Measurements from ENCODE around the gene CCNQ. TPM values are rescaled to one million over a fixed set of nuclear protein-coding genes. Genes with fewer than 3 reads are reported as not detected.

Gene CCNQ
- total RNA-seq, 1 experiment from 2014 or later, result 20.3 TPM

DNA sequence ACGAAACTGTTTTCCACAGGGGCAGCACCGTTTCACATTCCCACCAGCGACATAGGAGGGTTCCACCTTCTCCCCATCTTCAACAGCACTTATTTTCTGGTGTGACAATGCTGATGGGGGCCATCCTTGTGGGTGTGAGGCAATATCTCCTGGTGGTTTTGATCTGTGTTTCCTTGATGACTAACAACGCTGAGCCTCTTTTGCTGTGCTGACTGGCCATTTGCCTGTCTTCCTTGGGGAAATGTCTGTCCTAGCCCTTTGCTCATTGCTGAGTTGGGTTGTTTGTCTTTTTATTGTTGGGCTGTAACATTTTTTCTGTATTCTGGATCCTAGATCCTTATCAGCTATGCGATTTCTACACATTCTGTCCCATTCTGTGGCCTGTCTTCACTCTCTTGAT, 47.8 kb downstream of the CCNQ start:
- H3K36me3 ChIP-seq (ENCODE audit: control insufficient read depth in 1 of 2, insufficient read depth in 2 of 2, low read length in 2 of 2), result no peaks in the 10 kb centered on the region
- BruUV-seq (replicated peaks), result no TSS peak
- ATAC-seq (no peak), DNase-seq (ENCODE audit: low read depth, low spot score) (no peak)
- no peak overlapping the region for H3K27ac ChIP-seq (ENCODE audit: low read depth, low read length)
- no peak overlapping the region for H2AFZ ChIP-seq (ENCODE audit: low read depth, low read length, poor library complexity, severe bottlenecking)
- TF ChIP-seq JUND (IDR thresholded peaks at IDR 0.05) (no peak), CEBPB (IDR thresholded peaks at IDR 0.05; ENCODE audit: low read depth) (no peak), FOSL1 (IDR thresholded peaks at IDR 0.05; ENCODE audit: low read depth) (no peak), EGR1 (IDR thresholded peaks at IDR 0.05; ENCODE audit: low read depth) (no peak), ZNF274 (IDR thresholded peaks at IDR 0.05; ENCODE audit: low read depth, low read length) (no peak), POLR2A (IDR thresholded peaks at IDR 0.05; ENCODE audit: borderline replicate concordance, extremely low read depth, insufficient read depth, insufficient read length) (no peak), EZH2phosphoT487 (IDR thresholded peaks at IDR 0.05; ENCODE audit: borderline replicate concordance) (no peak), SP1 (IDR thresholded peaks at IDR 0.05; ENCODE audit: low read depth) (no peak), TCF7L2 (IDR thresholded peaks at IDR 0.05; ENCODE audit: borderline replicate concordance, extremely low read depth, insufficient read depth, insufficient read length) (no peak), SIN3A (IDR thresholded peaks at IDR 0.05; ENCODE audit: low read depth) (no peak), POLR2AphosphoS5 (IDR thresholded peaks at IDR 0.05; ENCODE audit: low read depth, low read length) (no peak)
- TF ChIP-seq, protein P1, sequence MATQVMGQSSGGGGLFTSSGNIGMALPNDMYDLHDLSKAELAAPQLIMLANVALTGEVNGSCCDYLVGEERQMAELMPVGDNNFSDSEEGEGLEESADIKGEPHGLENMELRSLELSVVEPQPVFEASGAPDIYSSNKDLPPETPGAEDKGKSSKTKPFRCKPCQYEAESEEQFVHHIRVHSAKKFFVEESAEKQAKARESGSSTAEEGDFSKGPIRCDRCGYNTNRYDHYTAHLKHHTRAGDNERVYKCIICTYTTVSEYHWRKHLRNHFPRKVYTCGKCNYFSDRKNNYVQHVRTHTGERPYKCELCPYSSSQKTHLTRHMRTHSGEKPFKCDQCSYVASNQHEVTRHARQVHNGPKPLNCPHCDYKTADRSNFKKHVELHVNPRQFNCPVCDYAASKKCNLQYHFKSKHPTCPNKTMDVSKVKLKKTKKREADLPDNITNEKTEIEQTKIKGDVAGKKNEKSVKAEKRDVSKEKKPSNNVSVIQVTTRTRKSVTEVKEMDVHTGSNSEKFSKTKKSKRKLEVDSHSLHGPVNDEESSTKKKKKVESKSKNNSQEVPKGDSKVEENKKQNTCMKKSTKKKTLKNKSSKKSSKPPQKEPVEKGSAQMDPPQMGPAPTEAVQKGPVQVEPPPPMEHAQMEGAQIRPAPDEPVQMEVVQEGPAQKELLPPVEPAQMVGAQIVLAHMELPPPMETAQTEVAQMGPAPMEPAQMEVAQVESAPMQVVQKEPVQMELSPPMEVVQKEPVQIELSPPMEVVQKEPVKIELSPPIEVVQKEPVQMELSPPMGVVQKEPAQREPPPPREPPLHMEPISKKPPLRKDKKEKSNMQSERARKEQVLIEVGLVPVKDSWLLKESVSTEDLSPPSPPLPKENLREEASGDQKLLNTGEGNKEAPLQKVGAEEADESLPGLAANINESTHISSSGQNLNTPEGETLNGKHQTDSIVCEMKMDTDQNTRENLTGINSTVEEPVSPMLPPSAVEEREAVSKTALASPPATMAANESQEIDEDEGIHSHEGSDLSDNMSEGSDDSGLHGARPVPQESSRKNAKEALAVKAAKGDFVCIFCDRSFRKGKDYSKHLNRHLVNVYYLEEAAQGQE (IDR thresholded peaks at IDR 0.05; ENCODE audit: low read depth), result no peak
- TF ChIP-seq, protein P2, sequence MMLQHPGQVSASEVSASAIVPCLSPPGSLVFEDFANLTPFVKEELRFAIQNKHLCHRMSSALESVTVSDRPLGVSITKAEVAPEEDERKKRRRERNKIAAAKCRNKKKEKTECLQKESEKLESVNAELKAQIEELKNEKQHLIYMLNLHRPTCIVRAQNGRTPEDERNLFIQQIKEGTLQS (IDR thresholded peaks at IDR 0.05), result no peak
- TF ChIP-seq, protein P3, sequence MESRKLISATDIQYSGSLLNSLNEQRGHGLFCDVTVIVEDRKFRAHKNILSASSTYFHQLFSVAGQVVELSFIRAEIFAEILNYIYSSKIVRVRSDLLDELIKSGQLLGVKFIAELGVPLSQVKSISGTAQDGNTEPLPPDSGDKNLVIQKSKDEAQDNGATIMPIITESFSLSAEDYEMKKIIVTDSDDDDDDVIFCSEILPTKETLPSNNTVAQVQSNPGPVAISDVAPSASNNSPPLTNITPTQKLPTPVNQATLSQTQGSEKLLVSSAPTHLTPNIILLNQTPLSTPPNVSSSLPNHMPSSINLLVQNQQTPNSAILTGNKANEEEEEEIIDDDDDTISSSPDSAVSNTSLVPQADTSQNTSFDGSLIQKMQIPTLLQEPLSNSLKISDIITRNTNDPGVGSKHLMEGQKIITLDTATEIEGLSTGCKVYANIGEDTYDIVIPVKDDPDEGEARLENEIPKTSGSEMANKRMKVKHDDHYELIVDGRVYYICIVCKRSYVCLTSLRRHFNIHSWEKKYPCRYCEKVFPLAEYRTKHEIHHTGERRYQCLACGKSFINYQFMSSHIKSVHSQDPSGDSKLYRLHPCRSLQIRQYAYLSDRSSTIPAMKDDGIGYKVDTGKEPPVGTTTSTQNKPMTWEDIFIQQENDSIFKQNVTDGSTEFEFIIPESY (IDR thresholded peaks at IDR 0.05; ENCODE audit: extremely low read depth, insufficient replicate concordance, low read length), result no peak
- TF ChIP-seq, protein P4, sequence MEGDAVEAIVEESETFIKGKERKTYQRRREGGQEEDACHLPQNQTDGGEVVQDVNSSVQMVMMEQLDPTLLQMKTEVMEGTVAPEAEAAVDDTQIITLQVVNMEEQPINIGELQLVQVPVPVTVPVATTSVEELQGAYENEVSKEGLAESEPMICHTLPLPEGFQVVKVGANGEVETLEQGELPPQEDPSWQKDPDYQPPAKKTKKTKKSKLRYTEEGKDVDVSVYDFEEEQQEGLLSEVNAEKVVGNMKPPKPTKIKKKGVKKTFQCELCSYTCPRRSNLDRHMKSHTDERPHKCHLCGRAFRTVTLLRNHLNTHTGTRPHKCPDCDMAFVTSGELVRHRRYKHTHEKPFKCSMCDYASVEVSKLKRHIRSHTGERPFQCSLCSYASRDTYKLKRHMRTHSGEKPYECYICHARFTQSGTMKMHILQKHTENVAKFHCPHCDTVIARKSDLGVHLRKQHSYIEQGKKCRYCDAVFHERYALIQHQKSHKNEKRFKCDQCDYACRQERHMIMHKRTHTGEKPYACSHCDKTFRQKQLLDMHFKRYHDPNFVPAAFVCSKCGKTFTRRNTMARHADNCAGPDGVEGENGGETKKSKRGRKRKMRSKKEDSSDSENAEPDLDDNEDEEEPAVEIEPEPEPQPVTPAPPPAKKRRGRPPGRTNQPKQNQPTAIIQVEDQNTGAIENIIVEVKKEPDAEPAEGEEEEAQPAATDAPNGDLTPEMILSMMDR (IDR thresholded peaks at IDR 0.05 in 2 of 3, conservative IDR thresholded peaks at IDR 0.05 in 1 of 3; ENCODE audit: borderline replicate concordance in 1 of 3, insufficient read depth in 1 of 3, low read depth in 2 of 3, low read length in 2 of 3), result no peak
- TF ChIP-seq, protein P5, sequence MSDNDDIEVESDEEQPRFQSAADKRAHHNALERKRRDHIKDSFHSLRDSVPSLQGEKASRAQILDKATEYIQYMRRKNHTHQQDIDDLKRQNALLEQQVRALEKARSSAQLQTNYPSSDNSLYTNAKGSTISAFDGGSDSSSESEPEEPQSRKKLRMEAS (IDR thresholded peaks at IDR 0.05), result no peak
- no peaks in the 10 kb centered on the region for H3K4me1 ChIP-seq (ENCODE audit: control insufficient read depth in 1 of 2, insufficient read depth in 2 of 2, low read length in 2 of 2)
- H3K4me3 ChIP-seq (replicated peaks in 1 of 2; ENCODE audit: low read depth in 1 of 2, low read length in 2 of 2), result no peak overlapping the region
- intact Hi-C loops (cut with micrococcal nuclease), result no loop called here
- H3K27me3 ChIP-seq (ENCODE audit: insufficient read depth, low read length), result no peaks in the 10 kb centered on the region
- no peak overlapping the region for H3K4me2 ChIP-seq (ENCODE audit: low read length)
- ChIA-PET POLR2A (no interaction called here), RAD21 (ENCODE audit: low non-redundant PET in 1 of 2, low total read pairs in 2 of 2, uncharacterized antibody in 2 of 2, unreplicated experiment in 2 of 2) (no interaction called here), CTCF (interaction anchor here (1.4 to 1.7 kb wide), 2 partner anchors 12 to 117 kb away, joined by 4 to 5 read pairs; no protein-coding TSS in a partner anchor)
- no peak overlapping the region for H3K9ac ChIP-seq (ENCODE audit: low read length)
- H3K9me3 ChIP-seq (ENCODE audit: control insufficient read depth in 1 of 2, insufficient read depth in 1 of 2, low read depth in 1 of 2, low read length in 2 of 2), result no peaks in the 10 kb centered on the region
- no peaks in the 10 kb centered on the region for H4K20me1 ChIP-seq (ENCODE audit: insufficient read depth)
- no peaks in the 10 kb centered on the region for H3K9me2 ChIP-seq (ENCODE audit: insufficient read depth)
- no peaks in the 10 kb centered on the region for H3K79me2 ChIP-seq (ENCODE audit: insufficient read depth, low read length)
